Measurements from ENCODE around the gene EEF1AKMT3.

The EEF1AKMT3 gene

GRCh38 chr12:57751432-57751787, 21.0 kb upstream of the EEF1AKMT3 start:
- DNase-seq (ENCODE audit: low read depth) = no peak

GRCh38 chr12:57751788-57752667, 20.4 kb upstream of the EEF1AKMT3 start, which contains the start of gene CDK4:
Gene CDK4, minus strand, starts transcription at chr12:57752310. Its CDS starts 593 bp downstream, at chr12:57751717.
- DNase-seq (ENCODE audit: low read depth) = peak; percentile 100

GRCh38 chr12:57752668-57753000, 19.8 kb upstream of the EEF1AKMT3 start:
- DNase-seq (ENCODE audit: low read depth) = no peak

GRCh38 chr12:57753756-57754337, 18.6 kb upstream of the EEF1AKMT3 start:
- no peak for DNase-seq (ENCODE audit: low read depth)

GRCh38 chr12:57754411-57755193, 17.8 kb upstream of the EEF1AKMT3 start, which contains the start of gene MARCHF9:
Gene MARCHF9, plus strand, starts transcription at chr12:57755103. Its CDS starts 426 bp downstream, at chr12:57755529.
- DNase-seq (ENCODE audit: low read depth) = peak; percentile 51

- no peak for DNase-seq (ENCODE audit: low read depth)
Measured at GRCh38 chr12:57755194-57755453, 17.3 kb upstream of the EEF1AKMT3 start.

- DNase-seq (ENCODE audit: low read depth) = peak; percentile 20
Measured at GRCh38 chr12:57755454-57756372, 16.7 kb upstream of the EEF1AKMT3 start.

- DNase-seq (ENCODE audit: low read depth) = peak; percentile 35
Measured at GRCh38 chr12:57756406-57757341, 15.7 kb upstream of the EEF1AKMT3 start.

- no peak for DNase-seq (ENCODE audit: low read depth)
Measured at GRCh38 chr12:57757771-57758170, 14.6 kb upstream of the EEF1AKMT3 start.

GRCh38 chr12:57758552-57759359, 13.7 kb upstream of the EEF1AKMT3 start:
- DNase-seq (ENCODE audit: low read depth) = no peak

- DNase-seq (ENCODE audit: low read depth) = peak; percentile 56
Measured at GRCh38 chr12:57759360-57759980, 12.9 kb upstream of the EEF1AKMT3 start.

- no peak for DNase-seq (ENCODE audit: low read depth)
Measured at GRCh38 chr12:57760347-57760982, 11.9 kb upstream of the EEF1AKMT3 start.

- DNase-seq (ENCODE audit: low read depth) = no peak
Measured at GRCh38 chr12:57761391-57761998, 10.9 kb upstream of the EEF1AKMT3 start.

- no peak for DNase-seq (ENCODE audit: low read depth)
Measured at GRCh38 chr12:57762463-57762862, 10.0 kb upstream of the EEF1AKMT3 start.

GRCh38 chr12:57763881-57764661, 8.3 kb upstream of the EEF1AKMT3 start:
- DNase-seq (ENCODE audit: low read depth) = no peak

GRCh38 chr12:57764662-57765002, 7.8 kb upstream of the EEF1AKMT3 start:
- DNase-seq (ENCODE audit: low read depth) = no peak

GRCh38 chr12:57765003-57765697, 7.3 kb upstream of the EEF1AKMT3 start:
- DNase-seq (ENCODE audit: low read depth) = peak; percentile 88

Measured in ELR (cell line).